HEK293 (cell line): ENCODE data around the gene MAP3K12.
A peak's percentile ranks its signal among the peaks of the same experiment; 100 is the strongest.
"Not testable (repeated sequence)": the region's sequence is repeated elsewhere in the genome, so short reads cannot be mapped to it uniquely, and the experiment has no call there.

ENCODE experiments used
- CTCF ChIA-PET: fragments of 350-600 bp; formaldehyde crosslinking; extraction: SDS; loops from one replicate; lab custom pipeline; 2021; ENCODE audit warnings: antibody characterized with exemption; lab: Yijun Ruan, JAX
- POLR2A ChIA-PET: fragments of 300-600 bp; formaldehyde crosslinking; extraction: SDS; loops from one replicate; lab custom pipeline; 2020; ENCODE audit warnings: antibody characterized with exemption, inconsistent platforms; lab: Yijun Ruan, JAX
- H3K27ac ChIP-seq: fragments of 200-500 bp; sonication (Bioruptor generic); 2 replicates; pipeline ENCODE4 v1.5.1; 2014; ENCODE audit warnings: low read depth, low read length, control low read depth, inconsistent platforms; ENCODE audit errors: extremely low read depth
- H3K36me3 ChIP-seq, 2 experiments: fragments of 200-500 bp in 1 of 2; sonication (Bioruptor generic) in 1 of 2; 1 replicate in 1 of 2; 2 replicates in 1 of 2; pipeline ENCODE4 v1.5.1; 2014 to 2017; ENCODE audit warnings: inconsistent platforms in 2 of 2, low read length in 2 of 2; ENCODE audit not compliant: control insufficient read depth in 2 of 2, insufficient read depth in 1 of 2
- H3K4me1 ChIP-seq: fragments of 200-500 bp; sonication (Bioruptor generic); 2 replicates; pipeline ENCODE4 v1.5.1; 2014; ENCODE audit warnings: mild to moderate bottlenecking, low read length, inconsistent platforms; ENCODE audit not compliant: control insufficient read depth, insufficient read depth
- H3K4me3 ChIP-seq: 2 replicates; pipeline ENCODE4 v1.5.1; 2011; ENCODE audit warnings: low read depth, mild to moderate bottlenecking, control low read depth, low read length, moderate library complexity
- H3K9me3 ChIP-seq: fragments of 200-500 bp; sonication (Bioruptor generic); 2 replicates; pipeline ENCODE4 v1.5.1; 2014; ENCODE audit warnings: low read depth, low read length, inconsistent platforms; ENCODE audit not compliant: control insufficient read depth, insufficient read depth
- CTCF ChIP-seq: fragments of 450-650 bp; formaldehyde crosslinking; IDR thresholded peaks from 2 replicates; pipeline ENCODE4 v1.5.1; 2016; ENCODE audit warnings: missing biosample characterization, missing genetic modification characterization
- GLI4 ChIP-seq: fragments of 450-650 bp; formaldehyde crosslinking; IDR thresholded peaks from 2 replicates; pipeline ENCODE4 v1.5.1; 2016; ENCODE audit warnings: missing biosample characterization, missing genetic modification characterization
- KLF1 ChIP-seq: fragments of 450-650 bp; formaldehyde crosslinking; IDR thresholded peaks from 2 replicates; pipeline ENCODE4 v1.5.1; 2016; ENCODE audit warnings: missing biosample characterization, missing genetic modification characterization
- KLF16 ChIP-seq: fragments of 450-650 bp; formaldehyde crosslinking; IDR thresholded peaks from 2 replicates; pipeline ENCODE4 v1.5.1; 2017; ENCODE audit warnings: missing biosample characterization, missing genetic modification characterization
- PRDM10 ChIP-seq: fragments of 450-650 bp; formaldehyde crosslinking; IDR thresholded peaks from 2 replicates; pipeline ENCODE4 v1.5.1; 2016; ENCODE audit warnings: missing biosample characterization, missing genetic modification characterization
- SP2 ChIP-seq: fragments of 450-650 bp; formaldehyde crosslinking; IDR thresholded peaks from 2 replicates; pipeline ENCODE4 v1.5.1; 2016; ENCODE audit warnings: missing biosample characterization, missing genetic modification characterization
- TSHZ1 ChIP-seq: fragments of 450-650 bp; formaldehyde crosslinking; IDR thresholded peaks from 2 replicates; pipeline ENCODE4 v1.5.1; 2016; ENCODE audit warnings: missing biosample characterization, missing genetic modification characterization, borderline replicate concordance
- ZBTB1 ChIP-seq: fragments of 450-650 bp; formaldehyde crosslinking; IDR thresholded peaks from 2 replicates; pipeline ENCODE4 v1.5.1; 2016; ENCODE audit warnings: missing biosample characterization, missing genetic modification characterization
- ZNF223 ChIP-seq: fragments of 450-650 bp; formaldehyde crosslinking; IDR thresholded peaks from 2 replicates; pipeline ENCODE4 v1.5.1; 2016; ENCODE audit warnings: missing biosample characterization, missing genetic modification characterization
- ZNF341 ChIP-seq: fragments of 450-650 bp; formaldehyde crosslinking; IDR thresholded peaks from 2 replicates; pipeline ENCODE4; 2016; ENCODE audit warnings: low read depth, missing biosample characterization, missing genetic modification characterization
- ZNF37A ChIP-seq: fragments of 450-650 bp; IDR thresholded peaks from 2 replicates; pipeline ENCODE4 v1.5.1; 2018; ENCODE audit warnings: missing biosample characterization, missing genetic modification characterization
- ZNF426 ChIP-seq: fragments of 450-650 bp; formaldehyde crosslinking; IDR thresholded peaks from 2 replicates; pipeline ENCODE4 v1.5.1; 2017; ENCODE audit warnings: missing biosample characterization, missing genetic modification characterization, mild to moderate bottlenecking, inconsistent platforms, moderate library complexity
- ZNF549 ChIP-seq: fragments of 450-650 bp; IDR thresholded peaks from 2 replicates; pipeline ENCODE4 v1.5.1; 2018; ENCODE audit warnings: missing biosample characterization, missing genetic modification characterization, mild to moderate bottlenecking, inconsistent platforms, moderate library complexity
- ZNF692 ChIP-seq: fragments of 450-650 bp; formaldehyde crosslinking; IDR thresholded peaks from 2 replicates; pipeline ENCODE4 v1.5.1; 2016; ENCODE audit warnings: missing biosample characterization, missing genetic modification characterization
- ZNF747 ChIP-seq: fragments of 450-650 bp; formaldehyde crosslinking; IDR thresholded peaks from 2 replicates; pipeline ENCODE4 v1.5.1; 2016; ENCODE audit warnings: missing biosample characterization, missing genetic modification characterization
- ZXDB ChIP-seq: fragments of 450-650 bp; formaldehyde crosslinking; IDR thresholded peaks from 2 replicates; pipeline ENCODE4 v1.5.1; 2016; ENCODE audit warnings: missing biosample characterization, missing genetic modification characterization

The MAP3K12 gene

GRCh38 chr12:53444593-53445325 is 54.5 kb downstream of the MAP3K12 start:
- TF ChIP-seq KLF1 (tag by site-specific recombination): peak; percentile 68

GRCh38 chr12:53443955-53444354 is 55.3 kb downstream of the MAP3K12 start:
- POLR2A ChIA-PET: no interaction called here
- Histone ChIP-seq H3K27ac (no peak overlapping the region), H3K9me3 (no peaks in the 10 kb centered on the region), H3K4me1 (0 out of 2 replicates have a peak, but pooled peaks cover 2% of the 10 kb centered on the region), H3K4me3 (no peak overlapping the region), H3K36me3 (peaks cover 22 to 43% of the 10 kb centered on the region in 2 experiments; a peak in 2 of 3 replicates)
- no peak for TF ChIP-seq ZNF223 (tag by site-specific recombination)
- no peak for TF ChIP-seq ZBTB1 (tag by site-specific recombination)
- TF ChIP-seq ZNF549 (tag by site-specific recombination): no peak
- TF ChIP-seq ZNF692 (tag by site-specific recombination): no peak
- TF ChIP-seq ZNF747: no peak
- TF ChIP-seq SP2 (tag by site-specific recombination): no peak
- no peak for TF ChIP-seq PRDM10
- TF ChIP-seq ZNF37A (tag by site-specific recombination): no peak
- no peak for TF ChIP-seq CTCF (tag by site-specific recombination)
- TF ChIP-seq ZXDB (tag by site-specific recombination): no peak
- TF ChIP-seq ZNF341: no peak
- no peak for TF ChIP-seq KLF16 (tag by site-specific recombination)
- TF ChIP-seq TSHZ1 (tag by site-specific recombination): no peak
- TF ChIP-seq GLI4 (tag by site-specific recombination): no peak
- no peak for TF ChIP-seq ZNF426 (tag by site-specific recombination)
- CTCF ChIA-PET: interaction anchor here (0.6 kb wide), 1 partner anchor 299 kb away, joined by 3 read pairs; no protein-coding TSS in a partner anchor

More at GRCh38 chr12:53444593-53445325, 54.5 kb downstream of the MAP3K12 start:
- H3K27ac ChIP-seq, H3K4me1 ChIP-seq, H3K4me3 ChIP-seq, POLR2A ChIA-PET, H3K9me3 ChIP-seq: not testable (repeated sequence)
- CTCF ChIA-PET: interaction anchor here (0.6 to 1.1 kb wide), 3 partner anchors 92 to 300 kb away, joined by 3 to 5 read pairs (median 3); no protein-coding TSS in a partner anchor
- peaks cover 22 to 43% of the 10 kb centered on the region in 2 experiments; a peak in 2 of 3 replicates for H3K36me3 ChIP-seq
